GM12878 (cell line): ENCODE measurements around the gene ZCCHC13. TPM values are rescaled to one million over a fixed set of nuclear protein-coding genes. Genes with fewer than 3 reads are reported as not detected.
"Not testable (repeated sequence)": the region's sequence is repeated elsewhere in the genome, so short reads cannot be mapped to it uniquely, and the experiment has no call there.

Source experiments
- ATAC-seq: fragments of 200-7000 bp; cut with Tn5 transposase; 3 replicates; pipeline ENCODE4 v1.9.1; 2020; ENCODE audit warnings: mild to moderate bottlenecking, moderate library complexity
- BruUV-seq: library from RNA; stranded (reverse); fragments of 400-500 nt; replicated peaks from 2 replicates; lab custom pipeline; 2021; lab: Mats Ljungman, UMichigan
- CTCF ChIA-PET: fragments of 300-600 bp; sonication (Branson Sonifier 250); formaldehyde crosslinking; extraction: SDS; loops from one replicate; lab custom pipeline; 2021; ENCODE audit warnings: inconsistent platforms; lab: Yijun Ruan, JAX
- POLR2A ChIA-PET: fragments of 350-600 bp; formaldehyde crosslinking; extraction: SDS; loops from one replicate; lab custom pipeline; 2021; ENCODE audit warnings: inconsistent platforms; lab: Charles Lee
- RAD21 ChIA-PET: fragments of 300-600 bp; sonication (Branson Sonifier 250); formaldehyde crosslinking; loops from one replicate; lab custom pipeline; 2023; ENCODE audit warnings: antibody characterized with exemption; ENCODE audit not compliant: unreplicated experiment; lab: Charles Lee
- SMC1A ChIA-PET: fragments of 300-600 bp; sonication (Branson Sonifier 250); formaldehyde crosslinking; loops from one replicate; lab custom pipeline; 2023; ENCODE audit not compliant: unreplicated experiment, uncharacterized antibody; lab: Charles Lee
- DNase-seq: peaks from one replicate; pipeline ENCODE4 v3.0.0-alpha.2; 2011; ENCODE audit warnings: low read depth, low spot score
- FAIRE-seq: peaks from 3 replicates; lab custom pipeline; 2011; peaks lifted over from hg19 to GRCh38; lab: Jason Lieb, UNC
- H2AFZ ChIP-seq: 2 replicates; pipeline ENCODE4 v1.6.0; 2011; ENCODE audit warnings: low read depth, low read length, control low read depth; ENCODE audit not compliant: control insufficient read depth
- H3K27ac ChIP-seq: 2 replicates; pipeline ENCODE4 v1.5.1; 2011; ENCODE audit warnings: control low read depth; ENCODE audit not compliant: control insufficient read depth, insufficient read depth
- H3K27me3 ChIP-seq, 2 experiments: replicated peaks in 1 of 2; 2 replicates each; pipeline versions ENCODE4 v1.6.0 to v1.6.1; 2011; ENCODE audit warnings: low read length in 1 of 2; ENCODE audit not compliant: control insufficient read depth in 2 of 2, insufficient read depth in 2 of 2
- H3K36me3 ChIP-seq, 2 experiments: 2 replicates each; pipeline ENCODE4 v1.5.1; 2011; ENCODE audit warnings: low read length in 1 of 2; ENCODE audit not compliant: control insufficient read depth in 2 of 2, insufficient read depth in 2 of 2
- H3K4me1 ChIP-seq: 2 replicates; pipeline ENCODE4 v1.6.1; 2011; ENCODE audit warnings: mild to moderate bottlenecking, low read length, moderate library complexity, mixed read lengths; ENCODE audit not compliant: control insufficient read depth, insufficient read depth
- H3K4me2 ChIP-seq: 2 replicates; pipeline ENCODE4 v1.6.0; 2011; ENCODE audit warnings: control low read depth; ENCODE audit not compliant: control insufficient read depth, insufficient read depth
- H3K4me3 ChIP-seq: fragments of 200-600 bp; sonication (generic); 2 replicates; pipeline ENCODE4 v1.5.1; 2016
- H3K79me2 ChIP-seq: 2 replicates; pipeline ENCODE4 v1.6.0; 2011; ENCODE audit warnings: low read length; ENCODE audit not compliant: control insufficient read depth, insufficient read depth
- H3K9ac ChIP-seq: 2 replicates; pipeline ENCODE4 v1.8.0; 2011; ENCODE audit warnings: low read length, control low read depth, mixed read lengths; ENCODE audit not compliant: control insufficient read depth, insufficient read depth
- H3K9me3 ChIP-seq: replicated peaks from 3 replicates; pipeline ENCODE4 v1.5.1; 2011; ENCODE audit warnings: mild to moderate bottlenecking, low read length; ENCODE audit not compliant: control insufficient read depth, insufficient read depth
- H4K20me1 ChIP-seq: 2 replicates; pipeline ENCODE4 v1.6.0; 2011; ENCODE audit not compliant: control insufficient read depth, insufficient read depth
- JUND ChIP-seq: IDR thresholded peaks from 2 replicates; pipeline ENCODE4 v1.6.1; 2012; ENCODE audit warnings: low read depth, mild to moderate bottlenecking, low read length, improper control_type of control experiment, moderate library complexity
- RFX5 ChIP-seq: IDR thresholded peaks from 2 replicates; pipeline ENCODE4 v1.6.1; 2011; ENCODE audit warnings: low read depth, low read length, improper control_type of control experiment
- WGBS: methylation state at CpG from one replicate; pipeline ENCODE4 v1.1.6; 2016; ENCODE audit warnings: low lambda C conversion rate; ENCODE audit not compliant: insufficient replicate concordance, insufficient coverage; ENCODE audit errors: missing lambda C conversion rate; 5-methylcytosine and 5-hydroxymethylcytosine counted together
- in situ Hi-C: fragments of 300-500 bp; cut with MboI; formaldehyde crosslinking; loops from 9 replicates; pipeline ENCODE4 v1.14.3; 2018; ENCODE audit warnings: mixed read lengths
- intact Hi-C: fragments of 100-400 bp; cut with micrococcal nuclease; formaldehyde crosslinking; loops from one replicate; pipeline ENCODE4 v1.14.2; 2022; ENCODE audit not compliant: unreplicated experiment
- polyA plus RNA-seq, 11 experiments: library from polyadenylated mRNA; depleted of rRNA in 4 of 11; unstranded in 6 of 11; stranded (reverse) in 5 of 11; fragments of >200 nt; fragmentation: Nextera tagmentation in 4 of 11; fragmentation: Illumina TruSeq in 1 of 11; extraction: Ambion mirVana in 4 of 11; extraction: Trizol in 1 of 11; gene quantifications; 1 replicate in 1 of 11; 2 replicates in 10 of 11; pipeline versions ENCODE4 v1.2.1 to v1.2.3, GENCODE V29; 2011 to 2016; ENCODE audit warnings: inconsistent platforms in 2 of 11, missing spikeins in 2 of 11, low read depth in 1 of 11
- total RNA-seq, 4 experiments: library from RNA; depleted of rRNA in 3 of 4; stranded (reverse); fragments of >200 nt in 3 of 4; fragmentation: Illumina TruSeq in 1 of 4; extraction: Trizol in 1 of 4; gene quantifications; 2 replicates each; pipeline versions ENCODE4 v1.2.1 to v1.2.3, GENCODE V29; 2013 to 2021
- TF ChIP-seq, protein P1 (sequence below): IDR thresholded peaks from 2 replicates; pipeline ENCODE4 v1.6.1; 2012; ENCODE audit warnings: low read length, inconsistent platforms
- TF ChIP-seq, protein P2 (sequence below): IDR thresholded peaks from 2 replicates; pipeline ENCODE4 v1.6.1; 2011; ENCODE audit warnings: borderline replicate concordance, low read depth, mild to moderate bottlenecking, moderate library complexity, low read length; ENCODE audit not compliant: insufficient read depth, poor library complexity, severe bottlenecking

Gene ZCCHC13
- total and polyA plus RNA-seq, 10 of the 15 experiments (the other 5 are each of a cell fraction or from before 2014, with no cell fraction given) = not detected

DNA sequence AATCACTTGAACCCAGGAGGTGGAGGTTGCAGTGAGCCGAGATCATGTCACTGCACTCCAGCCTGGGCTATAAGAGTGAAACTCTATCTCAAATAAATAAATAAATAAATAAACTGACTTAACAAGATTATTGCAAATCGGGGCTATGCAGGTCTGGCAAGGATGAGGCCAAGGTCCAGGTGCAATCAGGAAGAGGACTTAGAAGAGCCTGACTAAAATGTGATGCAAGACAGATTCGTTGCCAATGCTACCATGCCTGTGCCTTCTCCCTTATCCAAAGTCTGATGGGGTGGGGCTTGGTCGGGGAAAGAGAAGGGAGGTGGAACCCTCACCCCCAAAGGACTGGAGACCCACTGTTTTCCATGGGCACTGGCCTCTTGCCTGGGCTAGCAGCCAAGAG, 14.7 kb downstream of the ZCCHC13 start:
- intact Hi-C loops = no loop called here
- in situ Hi-C loops = no loop called here
- Histone ChIP-seq H3K9me3 (no peaks in the 10 kb centered on the region), H2AFZ (no peak overlapping the region), H3K9ac (no peak overlapping the region), H3K27me3 (no peaks in the 10 kb centered on the region), H3K4me2 (no peak overlapping the region), H3K36me3 (no peaks in the 10 kb centered on the region), H3K4me3 (no peak overlapping the region), H4K20me1 (no peaks in the 10 kb centered on the region), H3K4me1 (no peaks in the 10 kb centered on the region), H3K79me2 (no peaks in the 10 kb centered on the region), H3K27ac (no peak overlapping the region)
- TF ChIP-seq, protein P1, sequence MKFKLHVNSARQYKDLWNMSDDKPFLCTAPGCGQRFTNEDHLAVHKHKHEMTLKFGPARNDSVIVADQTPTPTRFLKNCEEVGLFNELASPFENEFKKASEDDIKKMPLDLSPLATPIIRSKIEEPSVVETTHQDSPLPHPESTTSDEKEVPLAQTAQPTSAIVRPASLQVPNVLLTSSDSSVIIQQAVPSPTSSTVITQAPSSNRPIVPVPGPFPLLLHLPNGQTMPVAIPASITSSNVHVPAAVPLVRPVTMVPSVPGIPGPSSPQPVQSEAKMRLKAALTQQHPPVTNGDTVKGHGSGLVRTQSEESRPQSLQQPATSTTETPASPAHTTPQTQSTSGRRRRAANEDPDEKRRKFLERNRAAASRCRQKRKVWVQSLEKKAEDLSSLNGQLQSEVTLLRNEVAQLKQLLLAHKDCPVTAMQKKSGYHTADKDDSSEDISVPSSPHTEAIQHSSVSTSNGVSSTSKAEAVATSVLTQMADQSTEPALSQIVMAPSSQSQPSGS = no peak
- TF ChIP-seq JUND = no peak
- TF ChIP-seq, protein P2, sequence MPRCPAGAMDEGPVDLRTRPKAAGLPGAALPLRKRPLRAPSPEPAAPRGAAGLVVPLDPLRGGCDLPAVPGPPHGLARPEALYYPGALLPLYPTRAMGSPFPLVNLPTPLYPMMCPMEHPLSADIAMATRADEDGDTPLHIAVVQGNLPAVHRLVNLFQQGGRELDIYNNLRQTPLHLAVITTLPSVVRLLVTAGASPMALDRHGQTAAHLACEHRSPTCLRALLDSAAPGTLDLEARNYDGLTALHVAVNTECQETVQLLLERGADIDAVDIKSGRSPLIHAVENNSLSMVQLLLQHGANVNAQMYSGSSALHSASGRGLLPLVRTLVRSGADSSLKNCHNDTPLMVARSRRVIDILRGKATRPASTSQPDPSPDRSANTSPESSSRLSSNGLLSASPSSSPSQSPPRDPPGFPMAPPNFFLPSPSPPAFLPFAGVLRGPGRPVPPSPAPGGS = no peak
- TF ChIP-seq RFX5 = no peak
- ChIA-PET CTCF (no interaction called here), POLR2A (no interaction called here), RAD21 (no interaction called here), SMC1A (no interaction called here)
- no peak for FAIRE-seq
- no peak for ATAC-seq
- BruUV-seq = no TSS peak
- WGBS = 34% methylated on average over 4 of the region's 4 CpGs
- DNase-seq = no peak

DNA sequence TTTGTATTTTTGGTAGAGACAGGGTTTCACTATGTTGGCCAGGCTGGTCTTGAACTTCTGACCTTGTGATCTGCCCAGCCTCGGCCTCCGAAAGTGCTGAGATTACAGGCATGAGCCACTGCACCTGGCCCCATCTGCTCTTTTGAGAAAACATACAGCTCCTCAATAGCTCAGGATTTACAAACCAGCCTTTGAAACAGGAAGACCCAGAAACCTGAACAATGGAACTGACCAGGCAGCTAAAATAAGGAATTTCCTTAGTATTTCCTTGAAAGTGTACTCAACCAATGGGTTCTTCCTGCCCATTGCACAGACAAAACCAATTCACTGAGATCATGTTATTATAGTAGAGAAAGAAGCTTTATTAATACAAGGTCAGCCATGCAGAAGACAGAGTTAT, 15.3 kb downstream of the ZCCHC13 start:
- in situ Hi-C loops, H3K27ac ChIP-seq, SMC1A ChIA-PET, H4K20me1 ChIP-seq, BruUV-seq, RAD21 ChIA-PET, H3K27me3 ChIP-seq, POLR2A ChIA-PET, H2AFZ ChIP-seq, ATAC-seq, intact Hi-C loops, H3K4me2 ChIP-seq, H3K4me1 ChIP-seq, H3K36me3 ChIP-seq, FAIRE-seq, H3K4me3 ChIP-seq, DNase-seq, H3K79me2 ChIP-seq, H3K9me3 ChIP-seq, H3K9ac ChIP-seq: not testable (repeated sequence)
- 78% methylated on average over 2 of the region's 2 CpGs for WGBS
- CTCF ChIA-PET = interaction anchor here (0.5 kb wide), 1 partner anchor 316 kb away, joined by 4 read pairs; no protein-coding TSS in a partner anchor
